ENCODE data around the gene SEC14L5. TPM values are rescaled to one million over a fixed set of nuclear protein-coding genes. Genes with fewer than 3 reads are reported as not detected.

The SEC14L5 gene
- total RNA-seq, 1 experiment from 2014 or later, result 1.8 TPM

GRCh38 chr16:4924593-4925292 is 33.4 kb upstream of the SEC14L5 start:
- ChIA-PET CTCF (no interaction called here), POLR2A (ENCODE audit: unreplicated experiment) (interaction anchor here (0.6 to 0.7 kb wide), 2 partner anchors 30 to 634 kb away, joined by 15 to 28 read pairs; no protein-coding TSS in a partner anchor)
- peak; percentile 96 to 99 for DNase-seq
- H3K27ac ChIP-seq, result peak overlapping the region; percentile 65
- TF ChIP-seq EZH2 (IDR thresholded peaks at IDR 0.05; ENCODE audit: low read depth) (no peak), CTCF (conservative IDR thresholded peaks at IDR 0.05) (no peak)
- intact Hi-C loops (cut with micrococcal nuclease; ENCODE audit: unreplicated experiment), result loop anchor here (1.0 kb wide), 3 partner anchors 11 to 42 kb away; no protein-coding TSS in a partner anchor
- H3K27me3 ChIP-seq (ENCODE audit: insufficient read depth, low read depth), result no peaks in the 10 kb centered on the region
- peaks cover 46% of the 10 kb centered on the region for H3K4me1 ChIP-seq (replicated peaks; ENCODE audit: insufficient read depth)
- peaks cover 81% of the 10 kb centered on the region for H3K79me2 ChIP-seq (ENCODE audit: low read depth)
- H3K4me3 ChIP-seq, result peak overlapping the region; percentile 15; the same call in 1 of the 2 replicates
- H3K9me3 ChIP-seq (ENCODE audit: insufficient read depth, low read depth), result peaks cover 17% of the 10 kb centered on the region
- BruUV-seq (replicated peaks), result no TSS peak
- H3K9me2 ChIP-seq (ENCODE audit: insufficient read depth), result no peaks in the 10 kb centered on the region
- no peaks in the 10 kb centered on the region for H4K20me1 ChIP-seq (ENCODE audit: insufficient read depth)
- H3K4me2 ChIP-seq, result peak overlapping the region; percentile 68
- no peak overlapping the region for H2AFZ ChIP-seq
- H3K36me3 ChIP-seq (ENCODE audit: low read depth), result peaks cover 35% of the 10 kb centered on the region
- H3F3A ChIP-seq (ENCODE audit: insufficient read depth, low read depth), result peaks cover 44% of the 10 kb centered on the region

GRCh38 chr16:4925293-4925607 is 32.9 kb upstream of the SEC14L5 start:
- ChIA-PET POLR2A (ENCODE audit: unreplicated experiment) (interaction anchor here (0.6 to 0.7 kb wide), 2 partner anchors 31 to 635 kb away, joined by 15 to 28 read pairs; no protein-coding TSS in a partner anchor), CTCF (no interaction called here)
- Histone ChIP-seq H3K79me2 (ENCODE audit: low read depth) (peaks cover 85% of the 10 kb centered on the region), H3F3A (ENCODE audit: insufficient read depth, low read depth) (peaks cover 40% of the 10 kb centered on the region), H3K36me3 (ENCODE audit: low read depth) (peaks cover 36% of the 10 kb centered on the region), H3K4me2 (peak overlapping the region; percentile 68), H3K4me3 (no peak overlapping the region), H3K9me2 (ENCODE audit: insufficient read depth) (no peaks in the 10 kb centered on the region), H3K4me1 (replicated peaks; ENCODE audit: insufficient read depth) (peaks cover 43% of the 10 kb centered on the region), H2AFZ (no peak overlapping the region), H3K27ac (peak overlapping the region; percentile 65), H4K20me1 (ENCODE audit: insufficient read depth) (no peaks in the 10 kb centered on the region), H3K27me3 (ENCODE audit: insufficient read depth, low read depth) (no peaks in the 10 kb centered on the region), H3K9me3 (ENCODE audit: insufficient read depth, low read depth) (peaks cover 17% of the 10 kb centered on the region)
- no TSS peak for BruUV-seq (replicated peaks)
- intact Hi-C loops (cut with micrococcal nuclease; ENCODE audit: unreplicated experiment), result loop anchor here (1.0 kb wide), 3 partner anchors 10 to 43 kb away; no protein-coding TSS in a partner anchor
- no peak for TF ChIP-seq EZH2 (IDR thresholded peaks at IDR 0.05; ENCODE audit: low read depth)
- TF ChIP-seq CTCF (conservative IDR thresholded peaks at IDR 0.05), result no peak
- DNase-seq, result no peak

- Histone ChIP-seq H2AFZ (no peak overlapping the region), H3K4me1 (replicated peaks; ENCODE audit: insufficient read depth) (peaks cover 37% of the 10 kb centered on the region), H3K27me3 (ENCODE audit: insufficient read depth, low read depth) (no peaks in the 10 kb centered on the region), H3K4me3 (no peak overlapping the region), H3K79me2 (ENCODE audit: low read depth) (peaks cover 84% of the 10 kb centered on the region), H3K36me3 (ENCODE audit: low read depth) (peaks cover 39% of the 10 kb centered on the region), H3K9me2 (ENCODE audit: insufficient read depth) (no peaks in the 10 kb centered on the region), H3K9me3 (ENCODE audit: insufficient read depth, low read depth) (peaks cover 17% of the 10 kb centered on the region), H4K20me1 (ENCODE audit: insufficient read depth) (no peaks in the 10 kb centered on the region), H3F3A (ENCODE audit: insufficient read depth, low read depth) (peaks cover 40% of the 10 kb centered on the region), H3K4me2 (peak overlapping the region; percentile 68), H3K27ac (peak overlapping the region; percentile 65)
- ChIA-PET POLR2A (ENCODE audit: unreplicated experiment) (no interaction called here), CTCF (no interaction called here)
- TF ChIP-seq CTCF (conservative IDR thresholded peaks at IDR 0.05) (no peak), EZH2 (IDR thresholded peaks at IDR 0.05; ENCODE audit: low read depth) (no peak)
- intact Hi-C loops (cut with micrococcal nuclease; ENCODE audit: unreplicated experiment), result loop anchor here (1.0 kb wide), 3 partner anchors 10 to 43 kb away; no protein-coding TSS in a partner anchor
- DNase-seq, result peak in 1 of 2 experiments; percentile 72
- no TSS peak for BruUV-seq (replicated peaks)
Observed at GRCh38 chr16:4925791-4926190, 32.3 kb upstream of the SEC14L5 start.
